22Rv1 (cell line): ENCODE results near the gene TRIM25.
A peak's percentile ranks its signal among the peaks of the same experiment; 100 is the strongest.

Source experiments
- H3K27ac ChIP-seq: fragments of 450-650 bp; 2 replicates; pipeline ENCODE4 v1.5.1; 2017
- CTCF ChIP-seq: fragments of 450-650 bp; IDR thresholded peaks from 2 replicates; pipeline ENCODE4 v1.5.1; 2017; ENCODE audit warnings: mild to moderate bottlenecking
- ZFX ChIP-seq: fragments of 450-650 bp; IDR thresholded peaks from 2 replicates; pipeline ENCODE4 v1.6.1; 2017; ENCODE audit warnings: antibody characterized with exemption, borderline replicate concordance

The TRIM25 gene

DNA sequence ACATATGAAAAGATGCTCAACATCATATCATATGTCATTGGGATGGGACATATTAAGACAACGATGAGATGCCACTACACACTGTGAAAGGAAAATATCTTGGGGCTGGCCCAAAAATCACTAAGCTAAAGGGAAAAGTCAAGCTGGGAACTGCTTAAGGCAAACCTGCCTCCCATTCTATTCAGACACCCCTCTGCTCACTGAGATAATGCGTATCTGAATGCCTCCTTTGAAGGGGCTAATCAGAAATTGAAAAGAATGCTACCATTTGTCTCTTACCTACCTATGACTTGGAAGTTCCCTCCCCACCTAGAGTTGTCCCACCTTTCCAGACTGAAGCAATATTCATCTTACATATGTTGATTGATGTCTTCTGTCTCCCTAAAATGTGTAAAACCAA, 11.2 kb upstream of the TRIM25 start:
- TF ChIP-seq CTCF: no peak
- TF ChIP-seq ZFX: no peak
- H3K27ac ChIP-seq: no peak overlapping the region

DNA sequence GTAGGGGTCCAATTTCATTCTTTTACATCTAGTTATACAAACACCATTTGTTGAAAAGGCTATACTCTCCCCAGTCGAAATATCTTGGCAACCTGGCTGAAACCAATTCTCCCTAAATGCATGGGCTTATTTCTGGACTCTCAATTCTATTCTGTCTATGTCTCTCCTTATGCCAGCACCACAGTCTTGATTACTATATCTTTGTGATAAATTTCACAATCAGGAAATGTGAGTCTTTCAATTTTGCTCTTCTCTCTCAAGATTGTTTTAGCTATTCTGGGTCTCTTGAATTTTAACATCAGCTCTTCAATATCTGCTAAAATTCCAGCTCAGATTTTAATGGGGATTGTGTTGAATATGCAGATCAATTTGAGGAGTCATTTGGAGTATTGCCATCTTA, 5.9 kb upstream of the TRIM25 start:
- TF ChIP-seq ZFX: no peak
- no peak for TF ChIP-seq CTCF
- H3K27ac ChIP-seq: no peak overlapping the region

DNA sequence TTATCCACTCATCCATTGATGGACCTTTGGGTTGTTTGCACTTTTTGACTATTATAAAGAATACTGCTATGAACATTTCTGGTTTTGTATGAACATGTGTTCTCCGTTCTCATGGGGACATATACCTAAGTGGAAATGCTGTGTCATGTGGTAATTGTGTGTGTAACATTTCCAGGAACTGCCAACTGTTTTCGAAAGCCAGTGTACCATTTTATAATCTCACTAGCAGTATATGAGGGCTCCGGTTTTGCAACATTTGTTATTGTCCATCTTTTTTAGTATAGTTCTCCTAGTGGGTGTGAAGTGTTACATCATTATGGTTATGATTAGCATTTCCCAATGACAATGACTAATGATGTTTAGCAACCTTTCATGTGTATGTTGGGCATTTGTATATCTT, 5.1 kb upstream of the TRIM25 start:
- no peak for TF ChIP-seq CTCF
- TF ChIP-seq ZFX: no peak

DNA sequence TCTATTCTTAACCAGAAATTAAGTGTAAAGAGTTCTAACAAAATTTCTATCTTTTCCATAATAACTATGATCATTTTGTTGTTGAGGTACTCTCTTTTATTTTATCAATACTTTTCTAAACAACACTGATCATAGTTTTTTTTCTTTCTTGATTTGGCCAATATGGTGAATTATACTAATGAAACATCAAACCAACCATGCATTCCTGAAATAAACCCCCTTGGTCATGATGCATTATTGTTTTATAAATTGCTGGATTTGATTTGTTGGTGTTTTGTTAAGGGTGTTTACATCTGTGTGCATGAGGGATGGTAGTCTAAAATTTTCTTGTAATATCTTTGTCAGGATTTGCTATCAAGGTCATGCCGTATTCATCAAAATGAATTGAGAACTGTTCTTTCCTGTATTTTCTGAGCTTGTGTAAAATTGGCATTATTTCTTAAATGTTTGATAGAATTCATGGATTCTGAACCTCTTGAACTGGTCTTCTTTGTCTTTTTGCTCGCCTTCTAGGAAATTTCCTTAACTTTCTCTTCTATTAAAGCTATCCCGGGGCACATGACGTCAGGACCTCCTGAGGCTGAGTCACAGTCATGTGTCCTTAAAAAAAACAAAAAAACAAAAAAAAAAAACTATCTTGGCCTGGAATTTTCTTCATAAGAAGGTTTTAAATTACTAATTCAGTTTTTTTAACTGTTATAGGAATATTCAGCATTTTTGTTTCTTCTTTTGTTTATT, 3.9 kb upstream of the TRIM25 start:
- H3K27ac ChIP-seq: no peak overlapping the region
- TF ChIP-seq CTCF (no peak), ZFX (no peak)

More for the DNA sequence above, 5.1 kb upstream of the TRIM25 start:
- no peak overlapping the region for H3K27ac ChIP-seq

DNA sequence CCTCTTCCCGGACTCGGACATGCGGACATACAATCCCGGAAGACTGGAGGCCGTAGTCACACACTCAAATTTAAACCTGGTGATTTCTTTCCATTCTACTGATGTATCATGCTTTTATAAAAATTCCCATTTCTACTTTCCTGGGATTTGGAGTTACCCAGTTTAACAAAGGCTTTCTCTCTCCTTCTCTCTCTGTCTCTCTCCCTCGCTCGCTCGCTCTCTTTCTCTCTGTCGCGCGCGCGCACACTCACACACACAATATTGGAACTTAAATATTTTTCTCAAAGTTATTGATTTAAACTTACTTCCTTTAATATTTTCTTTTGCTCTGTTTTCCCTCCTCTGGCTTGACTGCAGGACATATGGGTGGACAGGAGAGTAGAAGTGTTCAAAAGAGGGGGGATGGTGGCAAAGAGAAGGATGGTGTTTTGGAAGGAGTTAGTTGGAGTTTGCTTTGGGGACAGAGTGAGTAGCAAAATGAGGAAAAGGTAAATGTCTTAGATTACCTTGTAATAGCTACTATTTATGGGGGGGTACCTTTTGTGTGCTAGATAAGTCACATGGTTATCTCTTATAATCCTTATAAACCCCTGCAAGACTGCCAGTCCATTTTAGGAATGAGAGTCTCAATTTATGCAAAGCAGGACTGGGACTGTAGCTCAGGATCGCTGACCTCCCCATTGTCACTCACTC, 878 bp upstream of the TRIM25 start:
- H3K27ac ChIP-seq: peak overlapping the region; percentile 59
- TF ChIP-seq CTCF (no peak), ZFX (no peak)

GRCh38 chr17:56913353-56913866, 439 bp downstream of the TRIM25 start:
- H3K27ac ChIP-seq: peak overlapping the region; percentile 59
- no peak for TF ChIP-seq ZFX
- no peak for TF ChIP-seq CTCF

DNA sequence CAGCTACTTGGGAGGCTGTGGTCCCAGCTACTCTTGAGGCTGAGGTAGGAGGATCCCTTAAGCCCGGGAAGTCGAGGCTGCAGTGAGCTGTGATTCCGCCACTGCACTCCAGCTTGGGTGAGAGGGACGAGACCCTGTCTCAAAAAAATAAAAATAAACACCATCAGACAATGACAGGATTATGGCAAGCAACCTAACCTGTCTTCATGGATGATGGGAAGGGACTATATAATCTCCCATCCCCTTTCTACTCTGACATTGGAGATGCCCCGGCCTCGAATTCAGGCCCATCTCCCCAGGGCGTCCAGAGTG, 893 bp downstream of the TRIM25 start:
- no peak for TF ChIP-seq ZFX
- no peak for TF ChIP-seq CTCF
- no peak overlapping the region for H3K27ac ChIP-seq
